SK-N-SH (cell line): Measurements from ENCODE around the gene ARHGAP44. TPM values are rescaled to one million over a fixed set of nuclear protein-coding genes. Genes with fewer than 3 reads are reported as not detected.

Source experiments
- CTCF ChIA-PET: fragments of 300-600, 350-600 bp; formaldehyde crosslinking; extraction: SDS; loops from one replicate; lab custom pipeline; 2021; lab: Yijun Ruan, JAX
- POLR2A ChIA-PET: fragments of 350-600 bp; sonication (Branson Sonifier 250); formaldehyde crosslinking; extraction: SDS; loops from one replicate; lab custom pipeline; 2020; ENCODE audit warnings: antibody characterized with exemption, inconsistent platforms; lab: Yijun Ruan, JAX
- DNase-seq: peaks from one replicate; pipeline ENCODE4 v3.0.0; 2012
- H2AFZ ChIP-seq: fragments of 200-600 bp; sonication (generic); 2 replicates; pipeline ENCODE4 v1.8.1; 2016; ENCODE audit warnings: antibody characterized with exemption, mild to moderate bottlenecking, low read depth
- H3F3A ChIP-seq: fragments of 200-600 bp; sonication (generic); replicated peaks from 2 replicates; pipeline ENCODE3; 2016; ENCODE audit warnings: antibody characterized with exemption, mild to moderate bottlenecking; ENCODE audit not compliant: insufficient read depth
- H3K27ac ChIP-seq, 2 experiments: fragments of 200-500 bp in 1 of 2; fragments of 200-600 bp in 1 of 2; sonication (Bioruptor generic) in 1 of 2; sonication (generic), shearing (Covaris generic) in 1 of 2; 2 replicates each; pipeline versions ENCODE4 v1.5.1 to v1.6.1; 2014 to 2016; ENCODE audit warnings: low read depth in 2 of 2, inconsistent platforms in 1 of 2, low read length in 1 of 2, mild to moderate bottlenecking in 1 of 2, mixed read lengths in 1 of 2
- H3K27me3 ChIP-seq: fragments of 200-600 bp; sonication (generic), shearing (Covaris generic); 2 replicates; pipeline ENCODE4 v1.6.1; 2016; ENCODE audit warnings: mixed run types; ENCODE audit not compliant: insufficient read depth
- H3K36me3 ChIP-seq, 2 experiments: fragments of 200-500 bp in 1 of 2; fragments of 200-600 bp in 1 of 2; sonication (Bioruptor generic) in 1 of 2; sonication (generic) in 1 of 2; replicated peaks in 1 of 2; 2 replicates each; pipeline versions ENCODE3 to v1.5.1; 2014 to 2016; ENCODE audit warnings: low read length in 1 of 2, mild to moderate bottlenecking in 1 of 2; ENCODE audit not compliant: insufficient read depth in 2 of 2, control insufficient read depth in 1 of 2
- H3K4me1 ChIP-seq, 2 experiments: fragments of 200-500 bp in 1 of 2; fragments of 200-600 bp in 1 of 2; sonication (Bioruptor generic) in 1 of 2; sonication (generic), shearing (Covaris generic) in 1 of 2; 2 replicates each; pipeline versions ENCODE4 v1.5.1 to v1.6.1; 2014 to 2016; ENCODE audit warnings: low read depth in 1 of 2, low read length in 1 of 2, mixed run types in 1 of 2; ENCODE audit not compliant: insufficient read depth in 2 of 2, control insufficient read depth in 1 of 2
- H3K4me2 ChIP-seq: fragments of 200-600 bp; sonication (generic), shearing (Covaris generic); 2 replicates; pipeline ENCODE4 v1.6.1; 2017; ENCODE audit warnings: mixed run types
- H3K4me3 ChIP-seq, 2 experiments: fragments of 200-500 bp in 1 of 2; fragments of 200-600 bp in 1 of 2; sonication (Bioruptor generic) in 1 of 2; sonication (generic), shearing (Covaris generic) in 1 of 2; 2 replicates each; pipeline versions ENCODE4 v1.5.1 to v1.8.1; 2014 to 2016; ENCODE audit warnings: low read depth in 2 of 2, inconsistent platforms in 1 of 2, low read length in 1 of 2, mild to moderate bottlenecking in 1 of 2, mixed read lengths in 1 of 2, moderate library complexity in 1 of 2
- H3K79me2 ChIP-seq: fragments of 200-600 bp; sonication (generic); 2 replicates; pipeline ENCODE4 v1.8.1; 2017; ENCODE audit warnings: mild to moderate bottlenecking; ENCODE audit not compliant: insufficient read depth
- H3K9ac ChIP-seq: fragments of 200-600 bp; sonication (generic); 2 replicates; pipeline ENCODE4 v1.6.1; 2017; ENCODE audit warnings: mixed run types
- H3K9me2 ChIP-seq: fragments of 200-600 bp; sonication (generic); 2 replicates; pipeline ENCODE4 v1.6.1; 2017; ENCODE audit warnings: mixed run types
- H3K9me3 ChIP-seq: fragments of 200-600 bp; sonication (generic); 2 replicates; pipeline ENCODE4 v1.6.1; 2017; ENCODE audit warnings: mixed run types, mild to moderate bottlenecking, moderate library complexity
- H4K20me1 ChIP-seq: fragments of 200-600 bp; sonication (generic); 2 replicates; pipeline ENCODE4 v1.6.1; 2017; ENCODE audit warnings: mild to moderate bottlenecking, mixed run types; ENCODE audit not compliant: insufficient read depth
- EP300 ChIP-seq, 2 experiments: IDR thresholded peaks; 2 replicates each; pipeline versions ENCODE4 v1.4.0 to v1.6.1; 2012; ENCODE audit warnings: borderline replicate concordance in 1 of 2, low read depth in 1 of 2, low read length in 1 of 2
- EZH2phosphoT487 ChIP-seq: fragments of 200-600 bp; sonication (generic); IDR thresholded peaks from 2 replicates; pipeline ENCODE4 v1.6.1; 2017; ENCODE audit warnings: low read depth, mixed run types, mild to moderate bottlenecking, antibody characterized with exemption, moderate library complexity, borderline replicate concordance
- FOSL2 ChIP-seq: IDR thresholded peaks from 2 replicates; pipeline ENCODE4 v1.4.0; 2012; ENCODE audit warnings: low read depth, mild to moderate bottlenecking, moderate library complexity, borderline replicate concordance
- FOXJ3 ChIP-seq: sonication (generic); formaldehyde crosslinking; IDR thresholded peaks from 2 replicates; pipeline ENCODE4 v1.5.1; 2020; ENCODE audit warnings: mild to moderate bottlenecking, missing genetic modification reagents
- FOXM1 ChIP-seq: IDR thresholded peaks from 2 replicates; pipeline ENCODE4 v1.4.0; 2012; ENCODE audit warnings: low read depth, mild to moderate bottlenecking
- GABPA ChIP-seq: IDR thresholded peaks from 2 replicates; pipeline ENCODE4 v1.4.0; 2012; ENCODE audit warnings: low read depth, mild to moderate bottlenecking
- GATA2 ChIP-seq: sonication (generic); formaldehyde crosslinking; IDR thresholded peaks from 2 replicates; pipeline ENCODE4 v1.5.0; 2020; ENCODE audit warnings: mild to moderate bottlenecking, missing genetic modification reagents
- MEF2A ChIP-seq: IDR thresholded peaks from 2 replicates; pipeline ENCODE4 v1.4.0; 2012; ENCODE audit warnings: low read depth, borderline replicate concordance
- MXI1 ChIP-seq: IDR thresholded peaks from 2 replicates; pipeline ENCODE4 v1.6.1; 2012; ENCODE audit warnings: mild to moderate bottlenecking, low read depth, low read length, improper control_type of control experiment
- NRF1 ChIP-seq: IDR thresholded peaks from 2 replicates; pipeline ENCODE4 v1.6.1; 2012; ENCODE audit warnings: low read depth, mild to moderate bottlenecking, low read length
- RCOR1 ChIP-seq: fragments of 150-350 bp; IDR thresholded peaks from 2 replicates; pipeline ENCODE4 v1.6.1; 2017; ENCODE audit warnings: antibody characterized with exemption, low read length
- TEAD4 ChIP-seq: IDR thresholded peaks from 2 replicates; pipeline ENCODE4 v1.4.0; 2012; ENCODE audit warnings: mild to moderate bottlenecking, borderline replicate concordance; ENCODE audit not compliant: insufficient read depth
- YY1 ChIP-seq: IDR thresholded peaks from 2 replicates; pipeline ENCODE4 v1.4.0; 2012; ENCODE audit warnings: low read depth, mild to moderate bottlenecking
- WGBS: methylation state at CpG from one replicate; pipeline ENCODE4 v1.1.6; 2017; ENCODE audit warnings: low lambda C conversion rate; 5-methylcytosine and 5-hydroxymethylcytosine counted together
- polyA plus RNA-seq, 3 experiments: library from polyadenylated mRNA; depleted of rRNA; stranded (reverse); fragments of >200 nt; gene quantifications; 2 replicates each; pipeline ENCODE4 v1.2.3, GENCODE V29; 2012
- TF ChIP-seq, protein P1 (sequence below): fragments of 150-350 bp; IDR thresholded peaks from 2 replicates; pipeline ENCODE4 v1.6.1; 2017; ENCODE audit warnings: antibody characterized with exemption, low read length, low read depth, borderline replicate concordance
- TF ChIP-seq, protein P2 (sequence below): IDR thresholded peaks from 2 replicates; pipeline ENCODE4; 2012

The ARHGAP44 gene
- polyA plus RNA-seq, 1 of the 3 experiments (the other 2 are of a cell fraction) = 0.28 TPM

- no peak overlapping the region for H2AFZ ChIP-seq
- ChIA-PET CTCF (interaction anchor here (0.6 to 4.8 kb wide), 12 partner anchors 8 to 458 kb away, joined by 3 to 37 read pairs (median 4); no protein-coding TSS in a partner anchor), POLR2A (no interaction called here)
- TF ChIP-seq, protein P1, sequence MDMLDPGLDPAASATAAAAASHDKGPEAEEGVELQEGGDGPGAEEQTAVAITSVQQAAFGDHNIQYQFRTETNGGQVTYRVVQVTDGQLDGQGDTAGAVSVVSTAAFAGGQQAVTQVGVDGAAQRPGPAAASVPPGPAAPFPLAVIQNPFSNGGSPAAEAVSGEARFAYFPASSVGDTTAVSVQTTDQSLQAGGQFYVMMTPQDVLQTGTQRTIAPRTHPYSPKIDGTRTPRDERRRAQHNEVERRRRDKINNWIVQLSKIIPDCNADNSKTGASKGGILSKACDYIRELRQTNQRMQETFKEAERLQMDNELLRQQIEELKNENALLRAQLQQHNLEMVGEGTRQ = no peak
- TF ChIP-seq, protein P2, sequence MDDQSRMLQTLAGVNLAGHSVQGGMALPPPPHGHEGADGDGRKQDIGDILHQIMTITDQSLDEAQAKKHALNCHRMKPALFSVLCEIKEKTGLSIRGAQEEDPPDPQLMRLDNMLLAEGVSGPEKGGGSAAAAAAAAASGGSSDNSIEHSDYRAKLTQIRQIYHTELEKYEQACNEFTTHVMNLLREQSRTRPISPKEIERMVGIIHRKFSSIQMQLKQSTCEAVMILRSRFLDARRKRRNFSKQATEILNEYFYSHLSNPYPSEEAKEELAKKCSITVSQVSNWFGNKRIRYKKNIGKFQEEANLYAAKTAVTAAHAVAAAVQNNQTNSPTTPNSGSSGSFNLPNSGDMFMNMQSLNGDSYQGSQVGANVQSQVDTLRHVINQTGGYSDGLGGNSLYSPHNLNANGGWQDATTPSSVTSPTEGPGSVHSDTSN = no peak
- TF ChIP-seq NRF1 (no peak), GABPA (no peak)
- no peaks in the 10 kb centered on the region for H3K4me1 ChIP-seq
- H3K9me2 ChIP-seq = no peaks in the 10 kb centered on the region
- H3K9ac ChIP-seq = no peak overlapping the region
- no peaks in the 10 kb centered on the region for H3K79me2 ChIP-seq
- DNase-seq = no peak
- 81% methylated on average over 6 of the region's 6 CpGs for WGBS
- H3K36me3 ChIP-seq = peaks cover 27 to 71% of the 10 kb centered on the region in 2 experiments
- H3K4me2 ChIP-seq = no peak overlapping the region
- H4K20me1 ChIP-seq = no peaks in the 10 kb centered on the region; the same call in 1 of the 2 replicates
- no peaks in the 10 kb centered on the region for H3K27me3 ChIP-seq
- no peak overlapping the region for H3K27ac ChIP-seq
- H3K9me3 ChIP-seq = no peaks in the 10 kb centered on the region
- no peaks in the 10 kb centered on the region for H3F3A ChIP-seq
- H3K4me3 ChIP-seq = no peak overlapping the region
These were observed 214.6 kb downstream of the ARHGAP44 start for GRCh38 chr17:13003927-13004326.

- Histone ChIP-seq H3K4me1 (no peaks in the 10 kb centered on the region), H3K4me2 (no peak overlapping the region), H3K27me3 (no peaks in the 10 kb centered on the region), H2AFZ (no peak overlapping the region), H3K4me3 (no peak overlapping the region), H3K9me3 (no peaks in the 10 kb centered on the region), H3K27ac (no peak overlapping the region), H4K20me1 (no peaks in the 10 kb centered on the region; the same call in 1 of the 2 replicates), H3F3A (no peaks in the 10 kb centered on the region), H3K79me2 (no peaks in the 10 kb centered on the region), H3K36me3 (peaks cover 31 to 71% of the 10 kb centered on the region in 2 experiments), H3K9me2 (no peaks in the 10 kb centered on the region), H3K9ac (no peak overlapping the region)
- DNase-seq = no peak
- ChIA-PET CTCF (interaction anchor here (0.7 to 4.8 kb wide), 10 partner anchors 8 to 459 kb away, joined by 3 to 37 read pairs (median 4); no protein-coding TSS in a partner anchor), POLR2A (no interaction called here)
- TF ChIP-seq FOSL2 = no peak
- TF ChIP-seq TEAD4 = no peak
- no peak for TF ChIP-seq EP300 (IDR thresholded peaks at IDR 0.05; ENCODE audit: borderline replicate concordance in 1 of 2, low read depth in 1 of 2, low read length in 1 of 2)
- TF ChIP-seq GATA2 (CRISPR knock-in tag) = no peak
- TF ChIP-seq MEF2A = no peak
- no peak for TF ChIP-seq FOXM1
- no peak for TF ChIP-seq YY1
- TF ChIP-seq RCOR1 = no peak
- no peak for TF ChIP-seq FOXJ3 (CRISPR knock-in tag)
- TF ChIP-seq MXI1 = no peak
- no peak for TF ChIP-seq GABPA
- TF ChIP-seq EZH2phosphoT487 = no peak
- 72% methylated on average over 4 of the region's 4 CpGs for WGBS
These were observed 215.0 kb downstream of the ARHGAP44 start for GRCh38 chr17:13004336-13004735.
